Hepatocyte (in vitro differentiated cells): ENCODE results near the gene NRF1.

Experiments
- EZH2 ChIP-seq: fragments of 200-600 bp; sonication (generic); IDR thresholded peaks from 2 replicates; pipeline ENCODE4 v1.6.1; 2016; ENCODE audit warnings: antibody characterized with exemption, mild to moderate bottlenecking, borderline replicate concordance
- EZH2phosphoT487 ChIP-seq: fragments of 200-600 bp; sonication (generic); IDR thresholded peaks from one replicate; pipeline ENCODE4 v1.6.1; 2018; ENCODE audit warnings: antibody characterized with exemption, mild to moderate bottlenecking, low read depth, moderate library complexity; ENCODE audit not compliant: unreplicated experiment, severe bottlenecking
- TF ChIP-seq, protein P1 (sequence below): fragments of 200-600 bp; sonication (generic); IDR thresholded peaks from 2 replicates; pipeline ENCODE4 v1.5.1; 2016; ENCODE audit warnings: antibody characterized with exemption, mild to moderate bottlenecking; ENCODE audit not compliant: poor library complexity

DNA sequence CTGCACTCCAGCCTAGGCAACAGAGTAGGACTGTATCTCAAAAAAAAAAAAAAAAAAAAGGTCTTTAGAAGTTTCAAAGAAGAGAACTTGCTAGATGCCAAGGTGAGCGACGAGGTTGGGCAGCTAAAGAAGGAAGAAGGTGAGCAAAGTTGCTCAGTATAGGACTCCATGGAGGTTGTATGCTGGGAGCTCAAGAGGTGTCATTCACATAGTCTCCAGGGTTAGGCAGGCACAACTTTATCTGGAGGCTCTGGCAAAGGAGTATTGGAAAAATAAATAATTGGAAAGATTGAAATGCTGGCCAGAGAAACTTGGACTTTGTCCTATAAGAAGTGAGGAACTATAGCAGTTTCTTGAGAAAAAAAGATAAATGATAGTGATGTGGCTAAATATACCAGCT lies 74.5 kb downstream of the NRF1 start:
- TF ChIP-seq, protein P1, sequence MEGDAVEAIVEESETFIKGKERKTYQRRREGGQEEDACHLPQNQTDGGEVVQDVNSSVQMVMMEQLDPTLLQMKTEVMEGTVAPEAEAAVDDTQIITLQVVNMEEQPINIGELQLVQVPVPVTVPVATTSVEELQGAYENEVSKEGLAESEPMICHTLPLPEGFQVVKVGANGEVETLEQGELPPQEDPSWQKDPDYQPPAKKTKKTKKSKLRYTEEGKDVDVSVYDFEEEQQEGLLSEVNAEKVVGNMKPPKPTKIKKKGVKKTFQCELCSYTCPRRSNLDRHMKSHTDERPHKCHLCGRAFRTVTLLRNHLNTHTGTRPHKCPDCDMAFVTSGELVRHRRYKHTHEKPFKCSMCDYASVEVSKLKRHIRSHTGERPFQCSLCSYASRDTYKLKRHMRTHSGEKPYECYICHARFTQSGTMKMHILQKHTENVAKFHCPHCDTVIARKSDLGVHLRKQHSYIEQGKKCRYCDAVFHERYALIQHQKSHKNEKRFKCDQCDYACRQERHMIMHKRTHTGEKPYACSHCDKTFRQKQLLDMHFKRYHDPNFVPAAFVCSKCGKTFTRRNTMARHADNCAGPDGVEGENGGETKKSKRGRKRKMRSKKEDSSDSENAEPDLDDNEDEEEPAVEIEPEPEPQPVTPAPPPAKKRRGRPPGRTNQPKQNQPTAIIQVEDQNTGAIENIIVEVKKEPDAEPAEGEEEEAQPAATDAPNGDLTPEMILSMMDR: no peak
- TF ChIP-seq EZH2phosphoT487 (no peak), EZH2 (no peak)
